ENCODE measurements around the gene IL1RN.

Gene IL1RN

DNA sequence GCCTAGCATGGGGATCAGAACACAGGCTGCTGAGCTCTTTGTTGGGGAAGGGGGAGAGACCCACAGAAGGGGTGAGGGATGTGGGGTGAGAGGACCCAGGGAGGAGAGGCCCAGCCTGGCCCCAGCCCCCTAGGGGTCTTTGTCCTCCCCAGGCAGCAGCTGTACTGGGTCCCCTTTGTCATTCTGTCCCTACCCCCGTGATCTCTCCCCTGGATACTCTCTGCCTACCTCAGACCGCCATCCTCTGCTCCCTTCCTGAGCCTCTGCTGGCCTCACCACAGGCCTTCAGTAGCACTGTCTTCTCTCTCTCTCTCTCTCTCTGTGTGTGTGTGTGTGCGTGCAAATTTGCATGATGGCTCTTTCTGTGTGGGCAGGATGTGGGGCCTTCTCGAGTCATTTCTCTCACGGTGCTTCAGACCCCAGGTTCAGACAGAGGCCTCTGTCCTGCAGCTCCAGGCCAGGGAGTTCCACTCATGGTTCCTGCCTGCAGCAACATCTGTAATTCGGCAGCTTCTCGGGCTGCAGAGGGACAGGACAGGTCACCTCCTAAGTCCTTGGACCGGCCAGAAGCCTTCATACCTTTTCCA lies 47.7 kb downstream of the IL1RN start:
- peak; percentile 45 for DNase-seq (ENCODE audit: low read depth)

DNA sequence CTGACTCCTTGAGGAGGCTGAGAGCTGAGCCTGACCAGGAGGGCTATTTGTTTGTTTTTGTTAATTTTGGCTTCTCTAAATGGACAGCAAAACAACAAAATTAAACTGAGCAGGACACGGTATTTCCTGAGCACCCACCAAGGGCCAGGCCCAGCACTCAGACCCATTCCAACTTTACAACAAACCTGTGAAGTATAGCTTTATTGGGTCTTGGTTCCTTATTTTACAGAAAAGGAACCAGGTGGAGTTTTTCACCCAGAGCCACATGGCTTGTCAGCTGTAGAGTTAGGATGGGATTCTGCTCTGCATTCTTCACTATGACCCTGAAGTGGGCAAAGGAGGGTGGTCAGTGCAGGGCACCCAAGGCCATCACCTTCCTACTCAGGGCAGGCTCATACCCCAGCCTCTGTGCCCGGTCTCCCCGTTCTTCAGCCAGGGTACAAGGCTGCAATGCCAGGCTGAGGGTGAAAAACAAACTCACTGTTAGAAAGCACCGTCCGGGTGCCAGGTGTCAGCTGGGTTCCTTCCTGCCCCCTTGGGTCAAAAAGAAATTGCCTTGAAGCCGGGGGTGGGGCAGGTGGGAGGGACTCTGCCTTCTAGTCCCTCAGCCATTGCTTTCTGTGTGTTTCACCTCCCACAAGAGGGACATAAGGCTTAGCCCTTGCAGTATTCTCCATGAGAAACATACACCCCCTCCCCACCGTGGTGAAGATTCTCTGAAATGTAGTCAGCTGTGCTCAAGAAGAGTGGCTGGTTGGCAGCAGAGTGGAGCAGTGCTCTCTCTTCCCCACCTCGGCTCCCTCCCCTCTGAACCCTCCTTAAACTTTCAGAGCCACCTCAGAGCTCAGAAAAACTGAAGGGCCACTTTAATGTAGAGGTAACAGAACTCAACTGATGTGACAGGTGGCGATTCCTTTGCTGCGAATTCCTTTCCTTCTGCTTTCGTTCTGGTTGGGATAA lies 48.6 kb downstream of the IL1RN start:
- no peak for DNase-seq (ENCODE audit: low read depth)

DNA sequence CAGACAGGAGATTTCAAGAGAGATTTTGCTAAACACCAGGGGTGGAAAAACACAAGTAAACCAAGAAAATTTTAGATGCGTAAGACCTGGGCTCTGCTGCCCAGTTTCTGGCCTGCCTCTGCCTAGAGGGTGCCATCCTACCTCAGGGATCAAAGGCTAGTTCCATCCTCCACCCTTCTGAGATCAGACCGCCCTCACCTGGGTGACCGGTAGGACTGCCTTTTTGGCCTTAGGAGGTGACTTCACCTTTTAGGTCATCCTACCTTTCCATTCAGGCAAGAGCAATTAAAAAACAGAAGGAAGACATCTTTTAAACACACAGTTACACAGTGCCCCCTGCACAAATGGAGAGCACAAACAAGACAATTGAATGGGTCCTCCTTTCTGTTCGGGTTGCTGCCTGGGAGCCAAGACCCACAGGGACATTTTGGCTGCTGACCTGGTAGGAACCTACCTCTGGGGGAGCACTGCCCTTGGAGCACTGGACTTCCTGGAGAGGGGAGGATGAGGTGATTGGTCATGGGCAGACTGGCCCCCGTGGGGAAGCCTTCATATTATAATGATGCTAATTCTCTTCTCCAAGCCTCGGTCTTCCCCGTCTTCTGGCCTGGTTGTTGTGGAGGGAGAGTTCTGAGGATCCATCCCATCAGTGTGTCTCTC lies 49.4 kb downstream of the IL1RN start:
- no peak for DNase-seq (ENCODE audit: low read depth)

- no peak for DNase-seq (ENCODE audit: low read depth)
These were observed 50.8 kb downstream of the IL1RN start for GRCh38 chr2:113178069-113178746.

DNA sequence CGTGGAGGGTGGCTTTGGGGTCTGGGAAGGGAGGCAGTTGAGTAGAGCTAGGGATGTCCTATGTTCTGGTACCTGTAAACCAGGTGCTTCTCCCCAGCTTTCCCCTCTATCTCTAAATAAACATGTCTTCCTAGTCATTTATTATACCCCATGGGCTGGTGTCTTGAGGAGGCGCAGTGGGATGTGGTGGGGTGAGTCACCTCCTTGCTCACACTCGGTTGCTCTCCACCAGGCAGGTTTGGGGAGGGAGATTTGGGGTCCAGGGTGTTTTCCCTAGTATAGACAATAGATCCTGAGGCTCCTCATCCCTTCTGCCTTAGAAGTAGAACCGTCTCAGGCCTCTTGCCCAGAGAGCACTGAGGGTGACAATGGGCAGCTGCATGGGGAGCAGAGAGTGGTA lies 51.5 kb downstream of the IL1RN start:
- DNase-seq (ENCODE audit: low read depth), result no peak

GRCh38 chr2:113179446-113180045 lies 52.1 kb downstream of the IL1RN start:
- no peak for DNase-seq (ENCODE audit: low read depth)

GRCh38 chr2:113180131-113180946 lies 52.9 kb downstream of the IL1RN start:
- DNase-seq (ENCODE audit: low read depth), result no peak

DNA sequence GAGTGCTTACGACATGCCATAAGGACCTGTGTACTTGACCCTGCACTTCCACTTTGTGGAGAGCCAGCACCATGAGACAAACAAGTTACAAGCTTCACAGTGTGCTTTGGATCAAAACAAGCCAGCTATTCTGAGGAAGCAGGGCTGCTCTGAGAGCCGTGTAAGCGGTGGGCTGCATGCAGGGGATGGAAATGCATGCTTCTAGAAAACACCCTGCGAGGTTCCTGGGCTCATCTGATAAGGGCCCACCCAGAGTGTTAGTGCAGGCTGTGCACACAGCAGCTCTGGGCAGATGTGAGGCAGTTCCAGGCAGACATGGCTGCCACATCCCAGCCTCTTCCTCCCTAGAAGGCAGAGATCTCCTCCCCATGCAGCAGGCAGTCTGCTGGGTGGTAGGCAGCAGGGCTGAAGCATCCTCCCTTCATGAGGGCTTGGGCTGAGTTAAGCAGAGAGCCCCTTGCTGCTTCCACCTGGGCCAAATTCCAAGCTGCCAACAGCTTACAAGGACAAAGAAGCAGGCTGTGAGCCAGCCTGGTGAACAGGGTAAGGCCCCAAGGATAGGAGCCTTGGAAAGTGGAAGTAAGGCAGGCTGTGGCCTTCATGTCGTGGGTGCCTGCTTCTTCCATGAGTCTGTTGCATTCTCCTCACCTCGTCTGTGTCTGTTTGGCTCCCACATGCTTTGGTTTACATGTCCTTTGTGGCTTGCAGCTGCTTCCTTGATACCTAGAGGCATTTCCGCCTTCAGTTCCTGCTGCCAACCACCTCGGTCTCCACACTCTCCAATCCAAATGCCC lies 54.1 kb downstream of the IL1RN start:
- no peak for DNase-seq (ENCODE audit: low read depth)

GRCh38 chr2:113182471-113183260 lies 55.3 kb downstream of the IL1RN start:
- no peak for DNase-seq (ENCODE audit: low read depth)

DNA sequence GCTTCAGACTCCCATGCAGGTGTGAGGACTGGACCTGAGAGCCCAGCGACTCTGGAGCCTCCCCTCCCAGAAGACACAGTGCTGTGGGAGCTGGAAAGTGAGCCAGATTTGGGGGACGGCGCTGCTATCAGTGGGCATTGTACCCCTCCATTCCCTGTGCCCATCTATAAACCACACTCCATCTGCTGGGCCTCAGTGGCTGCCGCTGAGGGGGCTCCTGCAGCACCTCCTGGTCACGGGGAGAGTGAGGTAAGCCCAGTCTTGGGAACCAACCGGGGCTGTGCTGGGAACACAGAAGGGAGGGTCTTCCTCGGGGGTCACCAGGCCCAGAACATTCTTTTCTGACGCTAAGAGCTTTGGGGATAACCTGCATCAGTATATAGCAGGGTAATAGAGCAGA lies 55.9 kb downstream of the IL1RN start:
- DNase-seq (ENCODE audit: low read depth), result no peak

All from activated T-helper 9 cell treated with anti-CD3 and anti-CD28 coated beads, Interleukin-2, amount 50 U/mL, for 16 hours (primary cell).